ENCODE measurements around the gene REC8. TPM values are rescaled to one million over a fixed set of nuclear protein-coding genes. Genes with fewer than 3 reads are reported as not detected.

REC8 gene
- total and polyA plus RNA-seq, 2 of the 13 experiments (the other 11 are each of a cell fraction or from before 2014, with no cell fraction given): 3.4 to 14.7 TPM

- TF ChIP-seq TBX2 (CRISPR knock-in tag; IDR thresholded peaks at IDR 0.05; ENCODE audit: borderline replicate concordance) (peak; percentile 72; the same call in 1 of the 2 replicates), TBL1XR1 (IDR thresholded peaks at IDR 0.05; ENCODE audit: borderline replicate concordance, low read length, partially characterized antibody) (no peak), ZNF501 (CRISPR knock-in tag; IDR thresholded peaks at IDR 0.05) (peak; percentile 77), ZNF317 (CRISPR knock-in tag; IDR thresholded peaks at IDR 0.05) (peak; percentile 93), KMT2A (CRISPR knock-in tag; IDR thresholded peaks at IDR 0.05) (no peak), ZBTB2 (CRISPR knock-in tag; IDR thresholded peaks at IDR 0.05; ENCODE audit: low read depth) (no peak), ZFP91 (CRISPR knock-in tag; IDR thresholded peaks at IDR 0.05; ENCODE audit: borderline replicate concordance) (no peak), RFX5 (IDR thresholded peaks at IDR 0.05; ENCODE audit: low read depth, low read length) (no peak), ZBTB44 (CRISPR knock-in tag; IDR thresholded peaks at IDR 0.05) (0 out of 2 replicates have a peak, but pooled peaks have one; percentile 48), ZNF564 (CRISPR knock-in tag; IDR thresholded peaks at IDR 0.05) (no peak), PHF20 (CRISPR knock-in tag; IDR thresholded peaks at IDR 0.05) (no peak), DR1 (CRISPR knock-in tag; IDR thresholded peaks at IDR 0.05) (no peak), GLI4 (CRISPR knock-in tag; IDR thresholded peaks at IDR 0.05; ENCODE audit: borderline replicate concordance) (no peak; the same call in 1 of the 2 replicates), JARID2 (CRISPR knock-in tag; IDR thresholded peaks at IDR 0.05; ENCODE audit: insufficient replicate concordance) (no peak), TAF15 (IDR thresholded peaks at IDR 0.05; ENCODE audit: low read depth, low read length, poor library complexity, severe bottlenecking) (no peak), ETS1 (CRISPR knock-in tag; IDR thresholded peaks at IDR 0.05) (no peak)
- TF ChIP-seq, protein P1, sequence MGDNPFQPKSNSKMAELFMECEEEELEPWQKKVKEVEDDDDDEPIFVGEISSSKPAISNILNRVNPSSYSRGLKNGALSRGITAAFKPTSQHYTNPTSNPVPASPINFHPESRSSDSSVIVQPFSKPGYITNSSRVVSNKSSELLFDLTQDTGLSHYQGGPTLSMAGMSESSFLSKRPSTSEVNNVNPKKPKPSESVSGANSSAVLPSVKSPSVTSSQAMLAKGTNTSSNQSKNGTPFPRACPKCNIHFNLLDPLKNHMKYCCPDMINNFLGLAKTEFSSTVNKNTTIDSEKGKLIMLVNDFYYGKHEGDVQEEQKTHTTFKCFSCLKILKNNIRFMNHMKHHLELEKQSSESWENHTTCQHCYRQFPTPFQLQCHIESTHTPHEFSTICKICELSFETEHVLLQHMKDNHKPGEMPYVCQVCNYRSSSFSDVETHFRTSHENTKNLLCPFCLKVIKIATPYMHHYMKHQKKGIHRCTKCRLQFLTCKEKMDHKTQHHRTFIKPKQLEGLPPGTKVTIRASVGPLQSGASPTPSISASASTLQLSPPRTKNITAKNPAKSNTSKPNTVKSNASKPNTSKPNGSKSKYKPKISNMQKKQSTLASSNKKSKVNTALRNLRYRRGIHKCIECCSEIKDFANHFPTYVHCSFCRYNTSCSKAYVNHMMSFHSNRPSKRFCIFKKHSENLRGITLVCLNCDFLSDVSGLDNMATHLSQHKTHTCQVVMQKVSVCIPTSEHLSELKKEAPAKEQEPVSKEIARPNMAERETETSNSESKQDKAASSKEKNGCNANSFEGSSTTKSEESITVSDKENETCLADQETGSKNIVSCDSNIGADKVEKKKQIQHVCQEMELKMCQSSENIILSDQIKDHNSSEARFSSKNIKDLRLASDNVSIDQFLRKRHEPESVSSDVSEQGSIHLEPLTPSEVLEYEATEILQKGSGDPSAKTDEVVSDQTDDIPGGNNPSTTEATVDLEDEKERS (CRISPR knock-in tag; IDR thresholded peaks at IDR 0.05): peak; percentile 34; the same call in 1 of the 2 replicates
Measured at GRCh38 chr14:24130717-24131548, 40.9 kb upstream of the REC8 start (continued).

All from HepG2 (cell line).